HepG2 (cell line): ENCODE measurements around the gene ABCB6. TPM values are rescaled to one million over a fixed set of nuclear protein-coding genes. Genes with fewer than 3 reads are reported as not detected.

Experiments
- ERF ChIP-seq: IDR thresholded peaks from 2 replicates; pipeline ENCODE4 v1.6.1; 2018; ENCODE audit warnings: missing biosample characterization, missing genetic modification reagents
- FOXA3 ChIP-seq: IDR thresholded peaks from 2 replicates; pipeline ENCODE4 v1.6.1; 2016; ENCODE audit warnings: missing genetic modification reagents, missing compliant biosample characterization
- TBX2 ChIP-seq: sonication (generic); formaldehyde crosslinking; IDR thresholded peaks from 2 replicates; pipeline ENCODE4 v1.5.0; 2020; ENCODE audit warnings: missing genetic modification reagents, mild to moderate bottlenecking, borderline replicate concordance
- polyA plus RNA-seq, 8 experiments: library from polyadenylated mRNA; depleted of rRNA in 3 of 8; stranded (reverse) in 7 of 8; unstranded in 1 of 8; fragments of >200 nt; fragmentation: Illumina TruSeq in 4 of 8; extraction: Trizol in 4 of 8; gene quantifications; 2 replicates each; pipeline versions ENCODE4 v1.2.1 to v1.2.3, GENCODE V29; 2011 to 2016; ENCODE audit warnings: low read depth in 4 of 8, missing spikeins in 1 of 8, mixed read lengths in 1 of 8; ENCODE audit not compliant: insufficient read depth in 1 of 8
- total RNA-seq, 5 experiments: library from RNA; depleted of rRNA; stranded (reverse); fragments of >200 nt; fragmentation: Illumina TruSeq; extraction: Trizol; gene quantifications; 2 replicates each; pipeline ENCODE4 v1.2.3, GENCODE V29; 2016; ENCODE audit warnings: low read depth in 1 of 5
- TF ChIP-seq, protein P1 (sequence below): IDR thresholded peaks from 2 replicates; pipeline ENCODE4 v1.6.1; 2016; ENCODE audit warnings: missing genetic modification reagents, missing compliant biosample characterization
- TF ChIP-seq, protein P2 (sequence below): sonication (generic); formaldehyde crosslinking; IDR thresholded peaks from 2 replicates; pipeline ENCODE4 v1.5.0; 2020; ENCODE audit warnings: mild to moderate bottlenecking, missing genetic modification reagents, borderline replicate concordance
- TF ChIP-seq, protein P3 (sequence below): sonication (generic); formaldehyde crosslinking; IDR thresholded peaks from 2 replicates; pipeline ENCODE4 v1.4.0; 2020; ENCODE audit warnings: missing genetic modification reagents, borderline replicate concordance

Gene ABCB6
- total and polyA plus RNA-seq, 2 of the 13 experiments (the other 11 are each of a cell fraction or from before 2014, with no cell fraction given) = 91.1 to 137 TPM

DNA sequence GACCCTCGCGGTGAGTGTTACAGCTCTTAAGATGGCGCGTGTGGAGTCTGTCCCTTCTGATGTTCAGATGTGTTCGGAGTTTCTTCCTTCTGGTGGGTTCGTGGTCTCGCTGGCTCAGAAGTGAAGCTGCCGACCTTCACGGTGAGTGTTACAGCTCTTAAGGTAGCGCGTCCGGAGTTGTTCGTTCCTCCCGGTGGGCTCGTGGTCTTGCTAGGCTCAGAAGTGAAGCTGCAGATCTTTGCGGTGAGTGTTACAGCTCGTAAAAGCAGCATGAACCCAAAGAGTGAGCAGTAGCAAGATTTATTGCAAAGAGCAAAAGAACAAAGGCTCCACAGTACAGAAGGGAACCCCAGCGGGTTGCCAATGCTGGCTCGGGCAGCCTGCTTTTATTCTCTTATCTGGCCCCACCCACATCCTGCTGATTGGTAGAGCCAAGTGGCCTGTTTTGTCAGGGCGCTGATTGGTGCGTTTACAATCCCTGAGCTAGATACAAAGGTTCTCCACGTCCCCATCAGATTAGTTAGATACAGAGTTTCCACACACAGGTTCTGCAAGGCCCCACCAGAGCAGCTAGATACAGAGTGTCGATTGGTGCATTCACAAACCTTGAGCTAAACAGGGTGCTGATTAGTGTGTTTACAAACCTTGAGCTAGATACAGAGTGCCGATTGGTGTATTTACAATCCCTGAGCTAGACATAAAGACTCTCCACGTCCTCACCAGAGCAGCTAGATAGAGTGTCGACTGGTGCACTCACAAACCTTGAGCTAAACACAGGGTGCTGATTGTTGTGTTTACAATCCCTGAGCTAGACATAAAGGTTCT lies 18.0 kb downstream of the ABCB6 start (continued):
- TF ChIP-seq ERF (CRISPR knock-in tag) = 0 out of 2 replicates have a peak, but pooled peaks have one; percentile 22
- TF ChIP-seq, protein P1, sequence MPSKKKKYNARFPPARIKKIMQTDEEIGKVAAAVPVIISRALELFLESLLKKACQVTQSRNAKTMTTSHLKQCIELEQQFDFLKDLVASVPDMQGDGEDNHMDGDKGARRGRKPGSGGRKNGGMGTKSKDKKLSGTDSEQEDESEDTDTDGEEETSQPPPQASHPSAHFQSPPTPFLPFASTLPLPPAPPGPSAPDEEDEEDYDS = peak; percentile 46; the same call in 1 of the 2 replicates
- TF ChIP-seq, protein P2, sequence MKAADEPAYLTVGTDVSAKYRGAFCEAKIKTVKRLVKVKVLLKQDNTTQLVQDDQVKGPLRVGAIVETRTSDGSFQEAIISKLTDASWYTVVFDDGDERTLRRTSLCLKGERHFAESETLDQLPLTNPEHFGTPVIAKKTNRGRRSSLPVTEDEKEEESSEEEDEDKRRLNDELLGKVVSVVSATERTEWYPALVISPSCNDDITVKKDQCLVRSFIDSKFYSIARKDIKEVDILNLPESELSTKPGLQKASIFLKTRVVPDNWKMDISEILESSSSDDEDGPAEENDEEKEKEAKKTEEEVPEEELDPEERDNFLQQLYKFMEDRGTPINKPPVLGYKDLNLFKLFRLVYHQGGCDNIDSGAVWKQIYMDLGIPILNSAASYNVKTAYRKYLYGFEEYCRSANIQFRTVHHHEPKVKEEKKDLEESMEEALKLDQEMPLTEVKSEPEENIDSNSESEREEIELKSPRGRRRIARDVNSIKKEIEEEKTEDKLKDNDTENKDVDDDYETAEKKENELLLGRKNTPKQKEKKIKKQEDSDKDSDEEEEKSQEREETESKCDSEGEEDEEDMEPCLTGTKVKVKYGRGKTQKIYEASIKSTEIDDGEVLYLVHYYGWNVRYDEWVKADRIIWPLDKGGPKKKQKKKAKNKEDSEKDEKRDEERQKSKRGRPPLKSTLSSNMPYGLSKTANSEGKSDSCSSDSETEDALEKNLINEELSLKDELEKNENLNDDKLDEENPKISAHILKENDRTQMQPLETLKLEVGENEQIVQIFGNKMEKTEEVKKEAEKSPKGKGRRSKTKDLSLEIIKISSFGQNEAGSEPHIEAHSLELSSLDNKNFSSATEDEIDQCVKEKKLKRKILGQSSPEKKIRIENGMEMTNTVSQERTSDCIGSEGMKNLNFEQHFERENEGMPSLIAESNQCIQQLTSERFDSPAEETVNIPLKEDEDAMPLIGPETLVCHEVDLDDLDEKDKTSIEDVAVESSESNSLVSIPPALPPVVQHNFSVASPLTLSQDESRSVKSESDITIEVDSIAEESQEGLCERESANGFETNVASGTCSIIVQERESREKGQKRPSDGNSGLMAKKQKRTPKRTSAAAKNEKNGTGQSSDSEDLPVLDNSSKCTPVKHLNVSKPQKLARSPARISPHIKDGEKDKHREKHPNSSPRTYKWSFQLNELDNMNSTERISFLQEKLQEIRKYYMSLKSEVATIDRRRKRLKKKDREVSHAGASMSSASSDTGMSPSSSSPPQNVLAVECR = peak; percentile 37; the same call in 1 of the 2 replicates
- peak; percentile 52 for TF ChIP-seq FOXA3
- TF ChIP-seq TBX2 = 0 out of 2 replicates have a peak, but pooled peaks have one; percentile 16
- TF ChIP-seq, protein P3, sequence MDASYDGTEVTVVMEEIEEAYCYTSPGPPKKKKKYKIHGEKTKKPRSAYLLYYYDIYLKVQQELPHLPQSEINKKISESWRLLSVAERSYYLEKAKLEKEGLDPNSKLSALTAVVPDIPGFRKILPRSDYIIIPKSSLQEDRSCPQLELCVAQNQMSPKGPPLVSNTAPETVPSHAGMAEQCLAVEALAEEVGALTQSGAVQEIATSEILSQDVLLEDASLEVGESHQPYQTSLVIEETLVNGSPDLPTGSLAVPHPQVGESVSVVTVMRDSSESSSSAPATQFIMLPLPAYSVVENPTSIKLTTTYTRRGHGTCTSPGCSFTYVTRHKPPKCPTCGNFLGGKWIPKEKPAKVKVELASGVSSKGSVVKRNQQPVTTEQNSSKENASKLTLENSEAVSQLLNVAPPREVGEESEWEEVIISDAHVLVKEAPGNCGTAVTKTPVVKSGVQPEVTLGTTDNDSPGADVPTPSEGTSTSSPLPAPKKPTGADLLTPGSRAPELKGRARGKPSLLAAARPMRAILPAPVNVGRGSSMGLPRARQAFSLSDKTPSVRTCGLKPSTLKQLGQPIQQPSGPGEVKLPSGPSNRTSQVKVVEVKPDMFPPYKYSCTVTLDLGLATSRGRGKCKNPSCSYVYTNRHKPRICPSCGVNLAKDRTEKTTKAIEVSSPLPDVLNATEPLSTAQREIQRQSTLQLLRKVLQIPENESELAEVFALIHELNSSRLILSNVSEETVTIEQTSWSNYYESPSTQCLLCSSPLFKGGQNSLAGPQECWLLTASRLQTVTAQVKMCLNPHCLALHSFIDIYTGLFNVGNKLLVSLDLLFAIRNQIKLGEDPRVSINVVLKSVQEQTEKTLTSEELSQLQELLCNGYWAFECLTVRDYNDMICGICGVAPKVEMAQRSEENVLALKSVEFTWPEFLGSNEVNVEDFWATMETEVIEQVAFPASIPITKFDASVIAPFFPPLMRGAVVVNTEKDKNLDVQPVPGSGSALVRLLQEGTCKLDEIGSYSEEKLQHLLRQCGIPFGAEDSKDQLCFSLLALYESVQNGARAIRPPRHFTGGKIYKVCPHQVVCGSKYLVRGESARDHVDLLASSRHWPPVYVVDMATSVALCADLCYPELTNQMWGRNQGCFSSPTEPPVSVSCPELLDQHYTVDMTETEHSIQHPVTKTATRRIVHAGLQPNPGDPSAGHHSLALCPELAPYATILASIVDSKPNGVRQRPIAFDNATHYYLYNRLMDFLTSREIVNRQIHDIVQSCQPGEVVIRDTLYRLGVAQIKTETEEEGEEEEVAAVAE = peak; percentile 93
